Ishikawa (cell line): Measurements from ENCODE around the gene TMEM151A.

Experiments
- CEBPB ChIP-seq: IDR thresholded peaks from 2 replicates; pipeline ENCODE4 v1.6.1; 2012
- CREB1 ChIP-seq: IDR thresholded peaks from 2 replicates; pipeline ENCODE4 v1.6.1; 2012; ENCODE audit warnings: low read depth
- EGR1 ChIP-seq: IDR thresholded peaks from 2 replicates; pipeline ENCODE4 v1.6.1; 2012
- EP300 ChIP-seq: IDR thresholded peaks from 2 replicates; pipeline ENCODE4 v1.6.1; 2012; ENCODE audit warnings: borderline replicate concordance
- FOXM1 ChIP-seq: IDR thresholded peaks from 2 replicates; pipeline ENCODE4 v1.6.1; 2012; ENCODE audit warnings: low read depth, borderline replicate concordance
- MAX ChIP-seq: IDR thresholded peaks from 2 replicates; pipeline ENCODE4 v1.6.1; 2012
- NFIC ChIP-seq: IDR thresholded peaks from 2 replicates; pipeline ENCODE4 v1.6.1; 2012
- RAD21 ChIP-seq: IDR thresholded peaks from 2 replicates; pipeline ENCODE4 v1.6.1; 2012; ENCODE audit warnings: low read depth
- REST ChIP-seq: IDR thresholded peaks from 2 replicates; pipeline ENCODE4 v1.6.1; 2012; ENCODE audit warnings: low read depth, mild to moderate bottlenecking
- TAF1 ChIP-seq: IDR thresholded peaks from 2 replicates; pipeline ENCODE4 v1.6.1; 2012; ENCODE audit warnings: low read depth, mild to moderate bottlenecking
- TCF12 ChIP-seq: IDR thresholded peaks from 2 replicates; pipeline ENCODE4 v1.6.1; 2012; ENCODE audit warnings: low read depth
- TEAD4 ChIP-seq: IDR thresholded peaks from 2 replicates; pipeline ENCODE4 v1.6.1; 2012
- USF1 ChIP-seq: IDR thresholded peaks from 2 replicates; pipeline ENCODE4 v1.6.1; 2012
- YY1 ChIP-seq: IDR thresholded peaks from 2 replicates; pipeline ENCODE4 v1.6.1; 2012; ENCODE audit warnings: low read depth
- ZBTB7A ChIP-seq: IDR thresholded peaks from 2 replicates; pipeline ENCODE4 v1.6.1; 2012; ENCODE audit warnings: low read depth

Gene TMEM151A

GRCh38 chr11:66294626-66295620 lies 3.2 kb downstream of the TMEM151A start:
- no peak for TF ChIP-seq NFIC
- no peak for TF ChIP-seq USF1
- no peak for TF ChIP-seq EP300
- no peak for TF ChIP-seq MAX
- no peak for TF ChIP-seq REST
- TF ChIP-seq CREB1 = no peak
- no peak for TF ChIP-seq TEAD4
- TF ChIP-seq YY1 = no peak
- TF ChIP-seq ZBTB7A = no peak
- TF ChIP-seq TCF12 = no peak
- no peak for TF ChIP-seq TAF1
- TF ChIP-seq FOXM1 = no peak
- TF ChIP-seq RAD21 = no peak
- TF ChIP-seq EGR1 = no peak
- no peak for TF ChIP-seq CEBPB

GRCh38 chr11:66297610-66298009 lies 5.9 kb downstream of the TMEM151A start:
- TF ChIP-seq ZBTB7A (no peak), YY1 (no peak), CREB1 (no peak), MAX (no peak), EP300 (no peak), FOXM1 (no peak), TCF12 (no peak), NFIC (no peak), TEAD4 (no peak), REST (no peak), CEBPB (no peak), TAF1 (no peak), USF1 (no peak), EGR1 (no peak), RAD21 (no peak)

GRCh38 chr11:66299186-66299585 lies 7.5 kb downstream of the TMEM151A start:
- TF ChIP-seq YY1 = no peak
- TF ChIP-seq EP300 = no peak
- no peak for TF ChIP-seq TAF1
- TF ChIP-seq CEBPB = no peak
- no peak for TF ChIP-seq TEAD4
- TF ChIP-seq REST = no peak
- no peak for TF ChIP-seq RAD21

GRCh38 chr11:66302656-66303055 lies 11.0 kb downstream of the TMEM151A start:
- TF ChIP-seq YY1 (no peak), FOXM1 (no peak), MAX (no peak), ZBTB7A (no peak), CEBPB (no peak), EGR1 (no peak)
